ES-I3 (cell line): ENCODE measurements around the gene STXBP6.

Experiments
- H3K36me3 ChIP-seq: 2 replicates; pipeline ENCODE4 v1.6.1; 2013; ENCODE audit warnings: mild to moderate bottlenecking, low read length, control low read depth, moderate library complexity; ENCODE audit not compliant: insufficient read depth
- H3K4me1 ChIP-seq: 2 replicates; pipeline ENCODE4 v1.6.1; 2013; ENCODE audit warnings: mild to moderate bottlenecking, control low read depth, low read length; ENCODE audit not compliant: insufficient read depth
- H3K9ac ChIP-seq: 2 replicates; pipeline ENCODE4 v1.6.1; 2013; ENCODE audit warnings: low read depth, mild to moderate bottlenecking, low read length, moderate library complexity
- H3K9me3 ChIP-seq: 2 replicates; pipeline ENCODE4 v1.6.1; 2013; ENCODE audit warnings: mild to moderate bottlenecking, low read length, moderate library complexity; ENCODE audit not compliant: control insufficient read depth, insufficient read depth

Gene STXBP6

DNA sequence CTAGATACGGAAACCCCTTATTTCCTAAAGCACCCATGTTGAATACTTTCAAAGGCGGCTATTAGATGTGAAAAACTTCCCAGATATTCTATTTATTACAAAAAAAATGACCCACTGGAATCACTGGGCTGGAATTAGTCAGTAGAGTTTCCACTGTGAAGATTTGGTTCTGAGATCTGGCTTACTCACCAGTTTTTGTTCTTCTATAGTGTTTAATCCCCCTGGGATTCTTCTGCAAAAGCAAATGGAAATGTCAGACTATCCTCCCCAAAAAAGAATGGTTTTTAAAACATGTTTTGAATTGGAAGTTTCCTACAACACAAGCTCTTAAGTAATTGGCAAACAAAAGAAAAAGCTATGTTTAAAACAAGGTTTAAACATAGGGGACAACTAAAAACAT, 166.4 kb downstream of the STXBP6 start:
- no peaks in the 10 kb centered on the region for H3K36me3 ChIP-seq
- no peaks in the 10 kb centered on the region for H3K4me1 ChIP-seq
- no peak overlapping the region for H3K9ac ChIP-seq
- H3K9me3 ChIP-seq: no peaks in the 10 kb centered on the region

DNA sequence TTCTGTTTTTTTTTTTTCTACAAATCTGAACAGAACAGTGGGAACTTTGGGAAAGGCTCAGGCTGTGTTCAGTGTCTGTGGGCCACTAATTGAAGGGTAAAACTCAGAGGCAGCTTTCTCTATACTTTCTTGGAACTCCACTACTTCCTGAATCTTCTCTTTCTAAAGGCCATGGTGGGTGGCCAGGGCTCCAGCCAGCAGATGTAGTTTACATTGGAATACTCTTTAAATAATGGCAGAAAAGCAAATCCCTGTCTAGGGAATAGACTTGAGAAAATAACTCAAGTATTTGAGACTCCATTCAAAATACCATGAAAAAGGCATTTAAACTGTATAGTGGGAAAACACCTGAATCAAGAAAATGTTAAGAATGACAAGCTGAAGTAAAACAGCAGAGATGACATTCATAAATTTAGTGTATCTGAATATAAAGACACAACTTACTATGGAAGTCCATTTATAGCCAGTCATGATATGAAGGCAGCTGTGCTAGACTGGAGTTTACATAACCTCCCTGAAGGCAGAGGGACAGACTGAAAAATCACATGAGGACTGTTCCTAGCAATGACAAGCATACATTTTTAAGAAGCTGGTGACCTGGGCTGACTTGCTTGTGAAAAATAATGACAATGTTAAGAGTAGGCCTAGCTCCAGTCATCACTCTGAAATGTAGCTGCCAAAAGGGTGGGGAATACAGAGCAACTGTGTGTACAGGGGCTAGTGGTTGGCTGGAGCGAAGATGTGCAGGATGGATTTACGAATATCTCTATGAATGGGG, 168.6 kb downstream of the STXBP6 start:
- Histone ChIP-seq H3K9me3 (no peaks in the 10 kb centered on the region), H3K36me3 (no peaks in the 10 kb centered on the region), H3K4me1 (no peaks in the 10 kb centered on the region), H3K9ac (no peak overlapping the region)

DNA sequence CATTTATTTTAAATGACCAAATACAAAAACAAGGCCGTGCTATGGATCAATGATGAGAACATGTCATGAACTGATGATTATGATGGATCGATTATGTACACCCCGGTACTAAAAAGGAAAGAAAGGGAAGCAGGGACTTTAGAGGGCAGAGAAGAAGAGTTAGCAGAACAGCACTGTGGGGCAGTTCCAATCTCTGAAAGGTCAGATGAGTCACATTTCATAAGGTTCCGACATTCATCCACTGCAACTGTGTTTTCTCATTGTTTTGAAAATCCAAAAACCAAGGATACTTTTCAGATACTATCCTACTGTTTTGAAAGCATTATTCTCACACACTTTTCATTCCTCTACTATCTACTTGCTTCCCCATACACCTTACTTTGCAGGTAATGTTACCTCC, 169.3 kb downstream of the STXBP6 start:
- no peaks in the 10 kb centered on the region for H3K9me3 ChIP-seq
- H3K4me1 ChIP-seq: no peaks in the 10 kb centered on the region
- no peak overlapping the region for H3K9ac ChIP-seq
- H3K36me3 ChIP-seq: no peaks in the 10 kb centered on the region

DNA sequence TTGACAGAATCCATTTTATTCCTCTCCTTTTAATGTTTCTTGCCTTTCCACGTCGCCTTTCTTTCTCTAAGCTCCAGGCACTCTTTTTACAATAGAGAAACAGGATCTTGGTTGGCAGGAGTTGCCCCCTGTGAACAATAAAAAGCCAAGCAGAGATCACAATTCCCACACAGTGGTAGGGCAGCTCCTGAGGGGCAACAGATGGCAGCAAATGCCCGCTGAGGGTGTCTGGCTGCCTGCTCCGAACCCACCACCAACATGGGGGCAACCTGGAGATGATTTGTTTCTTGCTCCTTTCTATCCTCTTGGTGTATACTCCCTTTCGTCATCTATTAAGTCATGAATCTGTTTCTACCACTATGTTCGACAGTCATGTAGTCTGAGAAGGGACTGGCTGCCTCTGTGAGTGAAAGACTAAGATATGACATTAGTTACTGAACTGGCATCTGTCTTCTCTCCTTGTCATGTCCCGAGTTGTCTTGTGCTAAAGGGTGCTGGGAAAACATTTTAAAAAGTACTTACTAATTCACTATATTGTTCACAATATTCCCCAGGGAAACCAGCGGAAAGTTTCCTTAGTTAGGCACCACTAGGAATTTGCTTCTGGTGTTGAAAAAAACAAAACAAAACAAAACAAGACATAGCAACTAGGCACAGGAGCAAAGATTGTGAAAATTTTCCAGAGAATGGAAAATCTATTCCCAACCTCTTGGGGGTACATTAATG, 170.1 kb downstream of the STXBP6 start:
- no peaks in the 10 kb centered on the region for H3K9me3 ChIP-seq
- no peaks in the 10 kb centered on the region for H3K4me1 ChIP-seq
- no peak overlapping the region for H3K9ac ChIP-seq
- H3K36me3 ChIP-seq: no peaks in the 10 kb centered on the region

DNA sequence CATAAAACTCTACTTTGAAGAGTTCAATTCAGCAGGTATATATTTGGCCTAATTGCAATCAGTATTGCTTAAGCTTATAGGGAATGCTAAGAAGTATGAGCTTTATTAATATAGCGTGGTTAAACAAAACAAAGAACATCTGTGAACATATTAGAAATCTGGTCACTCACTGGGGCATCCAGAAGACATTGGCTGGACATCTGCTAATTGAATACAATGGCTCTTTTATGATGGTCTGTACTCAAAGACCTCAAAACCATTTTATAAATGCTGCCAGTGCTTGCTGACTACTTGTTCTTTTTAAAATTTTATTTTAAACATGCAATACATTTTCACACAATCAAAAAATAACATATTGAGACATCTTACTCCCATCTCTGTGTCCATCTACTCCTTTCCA, 173.0 kb downstream of the STXBP6 start:
- Histone ChIP-seq H3K4me1 (no peaks in the 10 kb centered on the region), H3K36me3 (no peaks in the 10 kb centered on the region), H3K9ac (no peak overlapping the region), H3K9me3 (no peaks in the 10 kb centered on the region)

DNA sequence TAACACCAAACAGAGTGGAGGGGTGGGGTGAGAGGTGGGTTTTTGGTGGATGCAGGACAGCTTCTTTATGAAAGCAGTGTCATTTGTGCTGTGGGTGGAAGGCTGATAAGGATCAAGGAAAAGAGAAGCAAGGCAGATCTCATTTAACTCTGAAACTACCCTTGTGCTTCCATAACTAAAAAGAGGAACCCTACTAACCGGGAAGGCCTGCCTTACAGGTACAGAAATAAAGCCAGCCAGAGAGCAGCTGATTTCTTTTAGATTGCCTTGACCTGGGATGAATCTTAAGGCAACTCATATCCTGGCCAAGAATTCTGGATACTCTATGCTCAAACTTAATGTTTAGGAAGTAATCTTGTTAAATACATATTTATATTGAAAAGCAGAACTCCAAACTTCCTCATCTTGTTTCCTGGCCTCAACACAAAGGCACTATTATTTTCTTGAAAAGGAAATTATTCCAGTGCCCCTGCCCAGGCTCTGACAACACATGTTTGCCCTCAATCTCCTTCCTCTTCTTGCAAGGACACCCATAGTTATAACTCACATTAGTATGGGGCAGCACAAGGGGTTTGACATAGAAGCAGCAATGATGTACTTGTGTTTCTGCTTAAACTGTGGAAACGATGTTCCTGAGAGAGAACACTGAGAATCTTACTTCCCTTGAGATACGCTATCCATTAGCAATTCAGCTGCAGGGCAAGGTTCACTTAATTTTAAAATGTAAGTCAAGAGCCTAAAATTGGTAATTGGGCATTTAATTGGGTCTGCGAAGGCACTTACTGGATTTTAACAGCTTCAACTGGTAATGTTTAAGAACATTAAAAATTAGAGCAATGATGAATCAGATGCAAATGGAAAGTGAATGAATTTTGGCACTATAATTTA, 173.7 kb downstream of the STXBP6 start:
- H3K36me3 ChIP-seq: no peaks in the 10 kb centered on the region
- H3K9ac ChIP-seq: no peak overlapping the region
- H3K9me3 ChIP-seq: no peaks in the 10 kb centered on the region
- no peaks in the 10 kb centered on the region for H3K4me1 ChIP-seq

DNA sequence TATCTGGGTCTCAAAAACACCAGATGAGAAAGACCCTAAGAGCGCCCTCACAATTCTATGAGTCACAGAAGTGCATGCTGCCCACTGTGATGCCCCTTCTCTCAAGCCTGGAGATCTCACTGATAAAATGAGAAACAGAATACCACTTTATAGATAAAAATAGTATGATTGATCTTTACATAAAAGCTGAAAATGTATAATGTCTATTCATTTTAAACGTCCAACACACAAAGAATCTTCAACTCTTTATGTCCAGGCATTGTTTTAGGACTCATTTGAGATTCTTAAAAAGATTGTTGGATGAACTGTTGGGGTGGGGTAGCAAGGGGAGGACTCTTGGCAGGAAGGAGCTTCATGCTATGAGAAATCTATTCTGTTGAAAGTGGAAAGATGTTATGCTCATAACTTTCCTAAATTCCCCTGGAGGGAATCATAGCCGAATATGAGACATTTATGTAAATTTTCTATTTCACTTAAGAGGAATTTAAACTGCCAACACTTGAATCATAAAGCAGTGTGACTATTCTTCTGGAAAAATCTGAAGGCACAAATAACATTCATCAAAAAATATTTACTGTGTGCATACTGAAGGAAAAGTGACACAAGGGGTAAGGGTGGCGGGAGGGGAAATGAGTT, 174.6 kb downstream of the STXBP6 start:
- H3K4me1 ChIP-seq: no peaks in the 10 kb centered on the region

DNA sequence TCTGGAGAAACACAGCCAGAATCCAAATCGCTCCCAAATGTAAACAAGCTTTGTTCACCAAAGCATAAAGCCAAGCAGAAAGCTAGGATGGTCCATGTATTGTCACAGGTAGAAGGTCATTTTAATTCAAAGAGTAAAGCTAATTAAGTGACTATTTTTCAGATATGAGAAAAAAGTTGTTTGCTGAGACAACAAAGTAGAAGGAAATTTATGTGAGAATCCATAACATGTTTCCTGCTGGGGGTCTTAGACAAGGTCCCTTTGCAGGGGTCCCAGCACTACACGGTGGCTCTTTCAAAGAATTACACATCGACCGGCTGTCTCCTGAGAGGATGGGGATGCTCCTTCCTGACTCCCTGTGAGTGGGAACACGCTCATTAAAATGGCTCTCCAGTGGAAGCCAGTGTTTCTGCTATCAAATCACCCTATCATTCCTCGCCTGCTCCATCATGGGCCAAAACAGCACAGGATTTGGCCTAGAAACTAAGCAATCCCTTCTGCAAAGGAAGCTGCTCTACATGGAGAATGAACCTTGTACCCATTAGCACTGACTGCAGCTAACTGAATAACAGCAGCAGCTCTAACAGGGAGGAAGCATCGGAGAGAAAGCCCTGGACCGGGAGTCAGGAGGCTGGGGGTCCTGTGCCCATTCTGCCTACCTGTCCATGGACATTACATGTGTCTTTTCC, 175.3 kb downstream of the STXBP6 start:
- no peaks in the 10 kb centered on the region for H3K36me3 ChIP-seq
- H3K9me3 ChIP-seq: no peaks in the 10 kb centered on the region
- H3K4me1 ChIP-seq: no peaks in the 10 kb centered on the region
- H3K9ac ChIP-seq: no peak overlapping the region

More for the DNA sequence above, 174.6 kb downstream of the STXBP6 start:
- Histone ChIP-seq H3K9me3 (no peaks in the 10 kb centered on the region), H3K36me3 (no peaks in the 10 kb centered on the region), H3K9ac (no peak overlapping the region)

DNA sequence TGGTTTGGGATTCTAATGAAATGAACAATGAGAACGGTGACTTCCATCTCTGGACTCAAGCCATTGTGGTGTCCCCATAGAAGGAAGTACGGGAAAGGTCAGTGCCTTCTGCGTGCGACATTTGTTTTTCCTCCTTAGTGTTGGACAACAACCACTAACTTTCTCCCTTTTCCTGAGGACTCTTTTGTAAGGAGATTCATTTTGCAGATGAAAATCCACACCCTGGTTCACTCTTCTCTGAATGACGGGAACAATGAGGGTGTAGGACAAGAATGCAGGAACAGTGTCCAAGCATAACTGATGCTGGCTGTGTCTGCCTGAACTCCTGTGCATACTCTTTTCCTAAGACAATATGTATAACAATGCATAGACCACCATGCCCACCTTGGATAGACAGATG, 176.4 kb downstream of the STXBP6 start:
- no peaks in the 10 kb centered on the region for H3K4me1 ChIP-seq
- no peaks in the 10 kb centered on the region for H3K9me3 ChIP-seq
- H3K36me3 ChIP-seq: no peaks in the 10 kb centered on the region
- no peak overlapping the region for H3K9ac ChIP-seq

DNA sequence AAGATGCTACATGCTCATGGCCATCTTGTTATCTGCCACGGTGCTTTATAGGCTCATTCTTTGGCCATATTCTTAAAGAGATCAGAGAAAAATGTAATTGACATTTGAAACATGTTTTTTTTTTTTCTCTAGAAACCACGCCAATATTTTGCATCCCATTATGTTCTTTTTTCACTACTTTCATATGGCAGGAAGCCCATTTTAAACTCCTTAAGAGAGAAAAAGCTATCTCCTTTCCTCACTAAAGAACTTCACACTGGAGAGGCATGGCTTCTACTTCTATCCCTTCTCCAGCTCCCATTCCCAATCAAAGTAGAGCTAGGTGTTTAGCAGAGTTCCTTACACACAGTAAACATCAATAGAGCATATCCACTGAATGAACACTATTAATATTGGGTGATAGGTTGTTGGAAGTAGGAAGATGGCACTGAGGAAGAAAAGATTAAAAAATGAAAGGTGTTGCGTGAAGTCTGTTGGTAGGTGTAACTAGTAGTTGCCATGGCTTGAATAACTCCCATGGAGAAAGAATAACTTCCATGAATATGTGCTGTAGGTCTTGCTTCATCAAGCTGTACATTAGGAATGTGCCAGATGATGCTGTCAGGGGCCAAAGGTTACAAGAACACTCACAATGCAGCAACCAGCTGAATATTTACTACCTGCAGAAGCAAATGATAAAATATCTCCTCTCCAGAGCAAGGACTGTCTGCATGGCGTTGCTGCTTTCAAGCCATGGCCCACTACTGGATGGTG, 178.8 kb downstream of the STXBP6 start:
- Histone ChIP-seq H3K9ac (no peak overlapping the region), H3K4me1 (no peaks in the 10 kb centered on the region), H3K36me3 (no peaks in the 10 kb centered on the region), H3K9me3 (no peaks in the 10 kb centered on the region)

DNA sequence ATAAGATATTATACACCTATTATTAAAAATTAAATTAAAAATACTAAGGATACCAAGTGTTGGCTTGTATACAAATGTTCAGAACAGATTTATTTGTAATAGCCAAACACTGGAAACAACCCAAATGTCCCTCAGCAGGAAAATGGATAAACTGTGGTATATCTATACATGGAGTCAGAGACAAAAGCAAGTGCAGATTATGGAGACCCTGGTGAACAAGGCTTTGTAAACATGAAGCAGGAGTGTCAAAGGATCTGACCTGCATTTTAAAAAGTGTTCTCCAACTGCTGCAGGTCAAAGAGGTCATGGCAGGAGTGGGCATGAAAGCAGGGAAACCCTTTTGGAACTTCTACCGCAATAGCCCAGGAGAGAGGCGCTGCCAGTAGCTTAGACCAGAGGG, 181.6 kb downstream of the STXBP6 start:
- Histone ChIP-seq H3K9me3 (no peaks in the 10 kb centered on the region), H3K4me1 (no peaks in the 10 kb centered on the region), H3K9ac (no peak overlapping the region), H3K36me3 (no peaks in the 10 kb centered on the region)

DNA sequence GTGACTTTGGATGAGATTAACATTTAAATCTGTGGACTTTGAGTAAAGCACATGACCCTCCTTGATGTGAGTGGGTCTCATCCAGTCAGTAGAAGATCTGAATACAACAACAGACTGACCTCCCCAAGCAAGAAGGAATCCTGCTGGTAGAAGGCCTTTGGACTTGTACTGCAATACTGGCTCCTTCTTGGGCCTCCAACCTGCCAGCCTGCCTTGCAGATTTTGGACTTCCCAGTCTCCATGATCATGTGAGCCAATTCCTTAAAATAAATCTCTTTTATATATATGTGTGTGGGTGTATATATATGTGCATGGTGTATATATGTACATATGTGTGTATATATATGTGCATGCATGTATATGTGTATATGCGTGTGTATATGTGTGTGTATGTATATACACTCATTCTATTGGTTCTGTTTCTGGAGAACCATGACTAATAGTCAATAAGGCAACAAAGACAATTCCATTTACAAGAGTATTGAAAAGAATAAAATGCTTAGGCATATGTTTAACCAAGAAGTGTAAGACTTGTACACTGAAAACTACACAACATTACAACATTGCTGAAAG, 183.8 kb downstream of the STXBP6 start:
- H3K9me3 ChIP-seq: no peaks in the 10 kb centered on the region
- 0 out of 2 replicates have a peak, but pooled peaks cover 4% of the 10 kb centered on the region for H3K4me1 ChIP-seq
- no peak overlapping the region for H3K9ac ChIP-seq
- H3K36me3 ChIP-seq: no peaks in the 10 kb centered on the region
